GM18868 (cell line): ENCODE data around the gene ANO3.

ENCODE experiments used
- ATAC-seq: cut with Tn5 transposase; IDR thresholded peaks from one replicate; pipeline ENCODE4 v1.9.1; 2021; ENCODE audit warnings: mild to moderate bottlenecking, moderate library complexity; ENCODE audit not compliant: unreplicated experiment

Gene ANO3

DNA sequence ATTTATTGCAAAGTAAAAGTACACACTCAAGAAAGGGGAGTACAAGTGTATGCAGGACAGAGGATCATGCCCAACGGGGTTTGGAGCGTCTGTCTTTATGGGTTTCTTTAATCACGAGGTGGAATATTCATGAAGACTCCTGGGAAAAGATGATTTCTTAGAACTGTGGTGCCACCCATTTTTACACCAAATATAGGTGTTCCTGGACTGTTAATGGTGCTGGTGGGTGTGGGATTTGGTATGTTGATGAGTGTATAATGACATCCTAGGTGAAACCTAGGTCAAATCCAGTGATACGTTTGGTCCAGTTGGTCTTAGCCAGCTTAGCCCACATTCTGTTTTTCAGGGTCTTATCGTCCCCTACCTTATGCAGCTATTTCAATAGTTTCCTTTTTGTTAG lies 21.1 kb downstream of the ANO3 start:
- no peak for ATAC-seq

DNA sequence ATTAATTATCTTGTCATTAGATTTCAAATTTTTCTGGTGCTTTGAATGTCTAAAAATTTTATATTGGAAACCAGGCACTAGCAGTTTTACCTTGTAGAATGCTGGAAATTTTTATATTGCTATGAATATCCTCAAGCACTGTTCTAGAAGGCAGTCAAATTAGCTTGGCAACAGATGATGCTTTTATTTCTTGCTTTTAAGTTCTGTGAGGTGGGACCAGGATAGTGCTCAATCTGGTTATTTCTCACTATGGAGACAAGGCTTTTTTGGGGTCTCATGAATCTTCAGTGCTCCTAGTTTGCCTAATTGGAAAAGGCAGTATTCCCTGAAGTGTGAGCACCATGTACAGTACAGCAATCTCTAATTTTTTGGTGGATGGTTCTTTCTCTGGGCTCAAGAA lies 27.1 kb downstream of the ANO3 start:
- ATAC-seq = no peak

GRCh38 chr11:26365284-26365683 lies 33.4 kb downstream of the ANO3 start:
- ATAC-seq = no peak

- no peak for ATAC-seq
These were observed 45.7 kb downstream of the ANO3 start for GRCh38 chr11:26377619-26378018.

GRCh38 chr11:26399336-26399735 lies 67.4 kb downstream of the ANO3 start:
- ATAC-seq = no peak

DNA sequence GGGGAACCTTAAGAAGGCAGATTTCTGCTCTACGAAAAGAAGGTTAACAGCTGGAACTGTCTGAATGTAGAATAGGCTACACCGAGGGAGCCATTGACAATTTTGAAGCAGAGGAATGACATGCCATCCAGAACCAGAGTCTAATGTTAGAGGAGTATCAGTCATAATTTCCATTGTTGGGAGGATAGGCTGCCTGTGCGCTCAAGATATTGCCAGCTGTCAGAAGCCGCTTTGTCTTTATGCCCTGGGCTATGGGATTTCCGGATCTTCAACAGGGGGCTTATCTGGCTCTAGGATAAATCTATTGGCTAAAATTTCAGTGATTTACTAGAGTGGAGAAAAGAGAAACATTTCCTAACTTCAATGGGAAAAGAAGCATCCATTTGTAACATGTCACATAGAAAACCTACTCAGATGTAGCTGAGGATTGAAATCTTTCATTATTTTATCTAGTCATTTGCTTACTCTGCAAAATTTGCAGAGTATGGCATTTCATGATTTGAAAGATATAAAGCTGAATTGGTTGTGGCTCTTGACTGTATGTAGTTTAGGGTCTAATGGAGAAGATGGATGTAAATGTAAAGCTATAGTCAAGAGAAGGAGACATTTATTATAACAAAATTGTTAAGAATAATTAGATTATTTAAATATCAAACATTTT lies 78.9 kb downstream of the ANO3 start:
- no peak for ATAC-seq

DNA sequence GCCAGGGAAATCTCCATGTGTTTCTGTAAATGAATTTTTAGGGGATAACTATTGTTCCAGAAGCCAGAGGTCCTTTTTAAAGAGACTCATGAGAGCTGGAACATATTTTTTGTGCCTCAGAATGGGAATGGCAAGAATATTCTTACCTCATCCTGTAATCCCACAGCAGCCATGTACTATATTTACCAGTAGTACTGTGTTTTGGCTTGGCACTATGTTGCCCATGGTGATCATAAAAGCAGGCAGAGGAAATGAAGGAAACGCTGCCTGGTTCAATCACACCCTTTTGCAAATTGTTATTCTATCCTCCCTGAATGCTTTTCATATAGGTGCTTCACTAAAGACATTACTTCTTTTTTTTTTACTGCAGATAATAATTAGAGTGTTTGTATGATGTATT lies 81.0 kb downstream of the ANO3 start:
- ATAC-seq = no peak

- no peak for ATAC-seq
These were observed 86.5 kb downstream of the ANO3 start for GRCh38 chr11:26418386-26418912.

GRCh38 chr11:26420331-26420730 lies 88.4 kb downstream of the ANO3 start:
- no peak for ATAC-seq

GRCh38 chr11:26424255-26424654 lies 92.3 kb downstream of the ANO3 start:
- ATAC-seq = no peak

DNA sequence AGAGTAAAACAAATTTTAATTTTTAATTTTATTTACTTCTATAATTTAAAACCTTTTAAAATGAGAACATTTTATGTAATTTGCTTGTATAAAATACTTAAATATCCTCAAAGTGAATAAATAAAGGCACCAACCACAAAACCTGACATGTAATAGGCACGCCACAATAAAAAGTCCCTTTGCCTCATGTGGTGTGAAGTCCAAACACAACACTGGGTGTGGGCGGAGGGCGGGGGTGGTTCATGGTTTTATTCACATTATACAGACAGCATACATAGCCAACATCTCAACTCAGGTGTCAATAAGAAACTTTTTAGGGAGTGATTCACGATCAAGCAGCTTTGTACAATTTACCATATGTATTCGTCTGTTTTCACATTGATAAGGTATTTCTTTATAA lies 107.9 kb downstream of the ANO3 start:
- peak; percentile 72 for ATAC-seq

GRCh38 chr11:26442131-26442530 lies 110.2 kb downstream of the ANO3 start:
- no peak for ATAC-seq

DNA sequence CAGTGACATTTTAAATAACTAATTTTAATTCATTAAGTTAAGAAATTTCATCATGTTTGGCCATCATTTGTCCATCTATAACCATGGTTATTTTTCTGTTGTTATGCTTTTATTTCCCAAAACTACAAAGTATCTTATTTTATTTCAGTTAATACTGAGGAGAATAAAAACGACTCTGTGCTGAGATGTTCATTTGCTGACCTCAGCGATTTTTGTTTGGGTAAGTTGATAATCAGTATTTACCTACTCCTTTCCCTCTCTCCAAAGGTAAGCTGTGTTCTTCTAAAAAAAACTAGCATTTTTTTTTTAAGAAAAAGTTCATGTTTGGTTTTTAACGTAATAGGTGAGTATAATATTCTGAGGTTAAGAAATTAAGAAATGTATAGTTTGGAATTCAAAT lies 111.7 kb downstream of the ANO3 start:
- ATAC-seq = no peak

GRCh38 chr11:26457636-26458035 lies 125.7 kb downstream of the ANO3 start:
- no peak for ATAC-seq

DNA sequence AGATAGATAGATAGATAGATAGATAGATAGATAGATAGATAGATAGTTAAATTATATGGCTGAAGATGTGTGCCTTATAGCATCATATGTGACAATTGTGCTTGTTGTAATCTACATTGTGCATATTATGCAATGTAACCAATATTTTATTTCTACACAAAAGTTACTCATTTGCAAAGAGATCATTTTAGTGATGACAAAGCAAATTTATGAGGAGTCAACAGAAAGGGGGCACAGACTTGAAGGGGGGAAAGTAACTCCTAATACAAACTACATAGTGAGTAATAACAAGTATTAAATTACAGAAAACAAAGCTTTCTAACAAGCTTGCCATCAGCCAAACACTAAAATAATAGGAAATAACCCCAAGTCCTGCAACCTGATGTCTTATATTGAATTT lies 133.3 kb downstream of the ANO3 start:
- no peak for ATAC-seq

DNA sequence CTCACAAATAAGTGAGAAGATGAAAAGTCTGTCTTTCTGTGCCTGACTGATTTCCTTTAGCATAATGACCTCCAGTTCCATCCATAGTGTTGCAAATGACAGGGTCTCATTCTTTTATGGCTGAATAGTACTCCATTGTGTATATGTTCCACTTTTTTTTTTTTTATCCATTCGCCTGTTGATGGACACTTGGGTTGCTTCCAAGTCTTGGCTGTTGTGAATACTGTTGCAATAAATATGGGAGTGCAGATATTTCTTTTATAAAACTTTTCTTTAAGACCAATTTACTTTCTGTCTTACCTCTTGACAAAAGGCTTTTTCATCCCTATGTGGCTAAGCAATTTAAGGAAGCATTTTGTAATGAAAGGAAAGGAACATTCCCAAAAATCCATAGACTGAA lies 135.6 kb downstream of the ANO3 start:
- ATAC-seq = no peak

GRCh38 chr11:26470992-26471391 lies 139.1 kb downstream of the ANO3 start:
- ATAC-seq = no peak

DNA sequence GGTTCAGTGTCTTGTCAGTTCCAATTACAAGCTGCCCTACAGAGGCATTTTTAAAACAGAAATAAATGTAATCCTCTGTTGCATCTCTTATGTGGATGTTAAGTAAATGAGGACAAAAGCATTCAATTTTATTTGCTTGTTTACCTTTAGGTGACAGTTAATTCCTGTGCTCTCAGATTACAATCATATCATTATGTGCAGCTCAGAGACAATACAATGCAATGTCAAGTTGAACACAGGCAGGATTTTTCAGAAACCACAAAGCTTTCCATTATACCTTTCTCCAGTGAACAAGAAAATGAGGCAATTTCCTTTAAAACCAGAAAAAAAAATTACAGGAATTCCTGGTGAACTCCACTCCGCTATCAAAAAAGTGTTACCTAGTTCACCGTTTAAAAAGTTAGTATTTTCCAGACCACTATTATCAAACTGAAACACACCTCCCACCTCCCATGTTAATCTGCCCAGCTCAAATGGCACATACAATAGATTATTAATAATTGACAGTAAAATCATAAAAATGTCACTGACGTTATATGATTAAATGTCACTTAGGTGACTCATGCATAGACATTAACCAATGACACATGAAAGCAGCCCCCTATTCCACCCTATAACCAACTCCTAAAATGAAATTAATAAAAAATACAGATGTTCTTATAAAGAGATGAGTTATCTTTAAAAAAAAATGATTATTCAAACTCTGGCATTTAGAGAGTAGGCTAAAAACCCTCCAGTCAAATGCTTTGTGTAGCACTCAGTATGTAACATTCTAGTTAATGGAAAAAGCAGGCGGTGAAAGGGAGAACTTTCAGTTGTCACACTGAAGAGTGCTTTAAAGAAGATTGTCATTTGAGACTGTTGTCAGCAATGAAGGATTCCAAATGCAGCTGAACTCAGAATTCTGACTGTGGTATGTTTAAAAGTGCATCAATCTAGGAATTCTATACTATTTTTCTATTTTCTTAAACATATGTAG lies 141.6 kb downstream of the ANO3 start:
- ATAC-seq = no peak

- no peak for ATAC-seq
These were observed 142.5 kb downstream of the ANO3 start for GRCh38 chr11:26474401-26474800.

- no peak for ATAC-seq
These were observed 145.5 kb downstream of the ANO3 start for GRCh38 chr11:26477396-26477795.

- ATAC-seq = no peak
These were observed 146.8 kb downstream of the ANO3 start for GRCh38 chr11:26478710-26479109.

GRCh38 chr11:26480041-26480440 lies 148.1 kb downstream of the ANO3 start:
- no peak for ATAC-seq
